GM18907 (cell line): Measurements from ENCODE around the gene PLEKHA4.
A peak's percentile ranks its signal among the peaks of the same experiment; 100 is the strongest.
"Not testable (repeated sequence)": the region's sequence is repeated elsewhere in the genome, so short reads cannot be mapped to it uniquely, and the experiment has no call there.

Source experiments
- ATAC-seq: cut with Tn5 transposase; IDR thresholded peaks from one replicate; pipeline ENCODE4 v1.9.1; 2021; ENCODE audit warnings: mild to moderate bottlenecking, moderate library complexity; ENCODE audit not compliant: unreplicated experiment

Gene PLEKHA4

DNA sequence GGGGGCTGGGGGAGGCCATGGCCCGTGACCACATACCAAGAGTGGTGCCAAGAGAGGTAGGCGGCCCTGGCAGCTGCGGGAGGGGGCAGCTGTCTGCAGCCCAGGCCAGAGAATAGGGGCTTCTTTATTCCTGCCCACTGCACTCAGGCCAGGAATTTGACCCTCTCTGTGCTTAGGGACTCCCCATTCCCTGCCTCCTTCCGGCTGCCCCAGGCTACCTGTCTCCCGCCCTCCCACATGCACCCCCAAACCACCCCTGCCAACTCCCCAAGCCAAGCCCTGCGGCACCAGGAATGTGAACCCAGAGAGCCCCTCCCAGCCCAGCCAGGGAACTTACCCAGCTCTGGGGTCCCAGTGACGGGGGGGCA is 687 bp downstream of the PLEKHA4 start:
- no peak for ATAC-seq

DNA sequence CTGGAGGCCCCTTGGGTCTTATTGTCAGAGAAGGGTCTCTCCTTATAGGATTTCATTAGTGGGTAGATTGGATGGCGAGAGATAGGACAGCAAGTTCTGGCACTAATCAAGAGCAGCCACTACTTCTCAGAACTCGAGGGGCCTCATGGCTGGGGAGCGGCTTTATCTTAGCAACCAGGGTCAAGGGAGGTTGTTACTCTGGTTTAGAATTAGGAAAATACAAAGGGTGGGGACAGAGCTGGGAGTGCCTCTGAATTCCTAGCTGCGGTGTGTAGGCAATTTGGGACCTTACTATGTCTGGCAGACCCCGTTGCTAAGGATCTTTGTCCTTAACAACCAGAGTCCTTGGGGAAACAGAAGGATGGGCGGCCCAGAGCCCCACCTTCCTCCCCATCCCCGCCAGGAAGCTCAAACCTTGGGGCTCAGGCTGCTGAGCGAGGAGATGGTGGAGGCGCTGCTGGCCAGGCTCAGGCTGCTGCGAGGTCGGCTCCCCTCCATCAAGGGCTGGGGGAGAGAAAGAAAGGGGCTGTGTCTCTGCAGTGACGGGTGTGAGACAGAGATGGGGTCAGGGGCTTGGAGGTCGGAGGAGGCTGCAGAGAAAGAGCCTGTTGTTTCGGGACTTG is 1.2 kb downstream of the PLEKHA4 start:
- ATAC-seq = no peak

DNA sequence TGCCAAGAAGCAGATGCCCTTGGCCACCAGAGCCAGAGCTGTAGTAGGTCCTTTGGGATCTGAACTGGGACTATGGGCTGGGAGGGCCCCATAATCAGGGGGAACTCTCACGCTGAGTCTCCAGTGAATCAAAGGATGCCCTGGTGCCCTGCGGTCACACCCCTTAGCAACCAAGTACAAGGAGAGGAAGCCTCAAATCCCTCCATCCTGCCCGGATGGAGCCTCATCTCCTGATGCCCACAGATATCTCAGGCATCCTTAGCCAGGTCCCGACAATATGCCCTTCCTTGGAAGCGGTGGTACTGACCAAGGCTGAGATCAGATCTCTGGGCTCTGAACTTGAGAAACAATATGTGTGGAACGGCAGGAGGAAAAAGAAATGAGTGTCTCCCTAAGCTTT is 1.7 kb downstream of the PLEKHA4 start:
- no peak for ATAC-seq

DNA sequence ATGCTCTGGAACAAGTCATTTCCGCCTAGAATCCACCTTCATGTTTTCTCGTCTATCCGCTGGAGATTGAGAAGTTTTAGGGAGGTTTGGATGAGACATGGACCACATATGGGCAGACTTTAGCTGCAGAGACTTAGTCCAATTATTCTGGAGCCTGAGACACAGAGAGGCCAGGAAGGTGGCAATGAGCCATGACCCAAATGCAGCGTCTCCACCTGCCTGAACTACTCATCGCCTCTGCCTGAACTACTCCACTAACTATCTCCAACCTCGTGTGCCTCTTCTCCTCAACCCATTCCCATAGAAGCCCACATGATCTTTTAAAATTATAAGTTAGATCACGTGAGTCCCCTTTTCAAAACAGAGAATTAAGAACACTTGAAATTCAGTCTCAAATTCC is 5.6 kb downstream of the PLEKHA4 start:
- ATAC-seq = no peak

DNA sequence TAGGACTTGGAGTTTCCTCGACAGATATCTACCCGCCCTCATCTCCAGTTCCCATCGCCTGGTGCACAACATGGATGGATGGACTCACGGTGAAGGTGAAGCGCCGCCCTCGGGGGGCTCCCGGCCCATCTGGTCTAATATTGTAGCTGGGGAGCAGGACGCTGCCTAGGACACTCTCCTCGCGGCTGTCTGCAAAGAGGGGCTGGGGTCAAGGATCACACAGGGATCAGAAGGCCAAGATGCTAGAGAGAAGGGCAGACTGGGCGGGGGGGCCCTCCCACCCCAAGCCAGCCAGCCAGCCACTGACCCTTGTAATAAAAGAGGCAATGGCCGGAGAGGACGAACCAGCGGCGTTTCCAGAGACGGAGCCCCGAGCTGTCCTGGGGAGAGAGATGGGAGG is 7.1 kb downstream of the PLEKHA4 start:
- no peak for ATAC-seq

DNA sequence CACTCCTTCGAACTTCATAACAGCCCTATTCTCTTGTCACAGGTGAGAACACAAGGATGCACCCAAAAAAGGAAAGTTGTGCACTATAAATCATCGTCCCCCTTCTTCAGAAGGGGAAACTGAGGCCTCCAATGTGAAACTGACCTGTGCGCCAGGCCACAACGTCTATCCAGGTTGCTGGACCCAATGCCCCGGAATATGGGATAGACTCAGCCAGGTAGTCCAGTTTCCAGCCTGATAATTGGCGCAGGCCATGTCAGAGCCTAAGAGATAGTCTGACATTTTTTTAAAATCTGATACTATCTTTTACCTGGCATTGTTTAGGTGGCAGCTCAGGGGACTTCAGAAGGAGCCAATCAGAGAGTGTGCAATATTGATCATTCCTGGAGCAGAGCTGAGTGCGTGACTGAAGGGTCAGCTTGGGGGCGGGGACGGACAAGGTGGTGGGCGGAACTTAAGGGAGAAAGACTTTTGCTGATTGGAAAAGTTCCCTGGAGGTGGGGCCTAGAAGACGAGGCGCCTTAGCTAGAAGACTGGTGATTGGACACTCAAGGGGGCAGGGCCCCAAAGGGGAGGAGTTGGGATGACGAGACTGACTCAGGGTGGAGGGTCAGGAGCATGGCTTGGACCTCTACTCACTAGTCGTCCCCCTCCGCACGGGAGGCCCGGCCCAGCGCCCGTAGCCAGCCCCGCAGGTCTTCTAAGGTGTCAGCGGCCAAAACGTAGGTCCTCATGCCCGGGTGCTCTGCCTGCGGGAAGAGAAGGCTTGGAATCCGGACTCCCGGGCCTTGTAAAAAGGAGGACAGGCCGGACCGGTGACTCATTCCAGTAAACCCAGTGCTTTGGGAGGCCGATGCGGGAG is 8.5 kb downstream of the PLEKHA4 start:
- ATAC-seq = no peak

DNA sequence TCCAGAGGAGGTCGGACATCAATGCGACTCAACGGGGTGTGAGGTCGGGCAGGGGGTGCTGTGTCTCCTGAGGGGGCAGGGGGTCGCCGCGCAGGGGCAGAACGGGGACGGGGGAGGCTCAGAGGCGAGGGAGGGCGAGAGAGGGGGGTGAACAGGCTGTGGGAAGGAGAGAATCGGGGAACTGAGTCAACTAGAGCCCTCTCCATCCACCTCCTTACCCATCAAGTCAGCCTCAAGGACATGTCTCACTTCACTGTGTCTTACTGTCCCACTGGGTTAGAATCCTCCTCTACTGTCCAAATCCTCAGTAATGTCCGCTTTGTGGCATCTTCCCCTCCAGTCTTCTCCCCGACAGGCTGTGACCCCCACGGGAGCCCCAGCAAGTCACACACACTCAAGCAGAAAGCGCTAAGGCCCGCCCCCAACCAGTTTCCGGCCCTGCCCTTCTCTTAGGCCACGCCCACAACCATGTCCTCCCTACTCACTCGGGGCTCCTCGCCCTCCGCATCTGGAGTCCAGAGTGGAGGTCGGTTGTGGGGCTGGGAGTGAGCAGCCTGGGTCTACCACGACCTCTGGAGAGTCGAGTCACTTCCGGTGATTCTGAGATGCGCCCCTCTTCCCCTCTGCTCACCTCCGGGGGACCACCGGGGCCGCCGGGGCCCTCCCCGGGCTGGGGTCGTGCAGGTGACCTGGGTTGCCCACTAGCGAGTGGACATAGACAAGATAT is 9.3 kb downstream of the PLEKHA4 start:
- no peak for ATAC-seq

DNA sequence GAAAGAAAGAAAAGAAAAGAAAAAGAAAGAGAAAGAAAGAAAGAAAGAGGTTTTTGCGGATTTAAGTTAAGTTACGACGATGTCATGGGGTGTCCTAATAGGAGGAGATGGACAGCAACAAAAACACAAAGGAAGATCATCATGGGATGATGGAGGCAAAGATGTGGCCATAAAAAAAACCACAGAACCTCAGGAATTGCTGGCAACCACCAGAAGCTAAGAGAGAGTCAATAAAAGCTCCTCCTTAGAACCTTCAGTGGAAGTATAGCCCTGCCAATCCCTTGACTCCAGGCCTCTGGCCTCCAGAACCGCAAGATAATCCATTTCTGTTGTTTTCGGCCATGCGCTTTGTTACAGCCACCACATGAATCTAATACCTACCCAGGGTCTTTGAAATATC is 11.5 kb downstream of the PLEKHA4 start:
- ATAC-seq = no peak

DNA sequence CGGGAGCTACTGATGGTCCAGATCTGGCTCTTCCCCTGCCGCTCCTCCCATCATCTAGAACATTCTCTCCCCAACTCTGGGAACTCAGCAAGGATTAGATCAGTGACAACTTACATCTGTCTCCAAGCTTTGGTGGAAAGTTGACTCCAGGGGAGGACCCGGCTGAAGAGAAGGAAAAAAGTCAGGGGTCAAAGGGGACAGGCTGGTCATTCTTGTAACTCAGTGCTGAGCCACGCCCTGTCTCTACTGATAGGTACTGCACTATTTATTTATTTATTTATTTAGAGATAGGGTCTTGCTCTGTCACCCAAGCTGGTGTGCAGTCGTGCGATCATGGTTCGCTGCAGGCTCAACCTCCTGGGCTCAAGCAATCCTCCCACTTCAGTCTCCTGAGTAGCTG is 14.3 kb downstream of the PLEKHA4 start:
- no peak for ATAC-seq

DNA sequence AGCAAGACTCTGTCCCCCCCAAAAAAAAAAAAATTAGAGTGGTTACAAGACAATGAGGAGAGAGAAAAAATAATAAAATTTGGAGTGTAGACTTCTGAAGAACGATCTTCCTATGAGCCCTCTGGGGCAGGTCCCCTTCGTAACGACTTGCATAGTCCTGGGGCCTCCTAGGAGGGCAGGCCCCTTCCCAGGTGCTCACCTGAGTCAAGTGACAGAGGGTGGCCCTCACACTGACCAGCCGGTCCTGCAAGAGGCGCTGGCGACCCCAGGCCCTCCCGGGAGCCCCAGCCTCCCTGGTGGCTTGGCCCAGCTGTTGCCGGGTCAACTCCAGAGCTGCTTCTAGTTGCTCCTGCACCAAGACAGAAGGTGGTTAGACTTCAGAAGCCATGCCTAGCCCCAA is 14.9 kb downstream of the PLEKHA4 start:
- ATAC-seq = no peak

DNA sequence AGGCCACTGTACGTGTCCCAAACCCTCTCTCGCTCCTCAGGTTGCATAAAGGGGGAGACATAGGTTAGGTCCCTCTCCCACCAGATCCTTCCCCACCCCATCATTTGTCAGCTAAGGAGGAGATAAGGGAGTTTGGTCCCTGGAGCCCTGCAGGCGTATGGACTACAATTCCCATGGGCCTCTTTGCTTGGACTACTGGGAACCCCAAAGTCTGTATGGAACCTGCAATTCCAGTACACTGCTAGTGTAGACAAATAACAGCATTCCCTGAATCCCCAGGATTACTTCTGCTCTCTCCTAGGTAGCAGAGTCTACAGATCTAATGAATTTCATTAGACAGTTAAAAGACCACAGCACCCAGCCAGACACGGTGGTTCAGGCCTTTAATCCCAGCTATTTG is 16.1 kb downstream of the PLEKHA4 start:
- ATAC-seq = no peak

DNA sequence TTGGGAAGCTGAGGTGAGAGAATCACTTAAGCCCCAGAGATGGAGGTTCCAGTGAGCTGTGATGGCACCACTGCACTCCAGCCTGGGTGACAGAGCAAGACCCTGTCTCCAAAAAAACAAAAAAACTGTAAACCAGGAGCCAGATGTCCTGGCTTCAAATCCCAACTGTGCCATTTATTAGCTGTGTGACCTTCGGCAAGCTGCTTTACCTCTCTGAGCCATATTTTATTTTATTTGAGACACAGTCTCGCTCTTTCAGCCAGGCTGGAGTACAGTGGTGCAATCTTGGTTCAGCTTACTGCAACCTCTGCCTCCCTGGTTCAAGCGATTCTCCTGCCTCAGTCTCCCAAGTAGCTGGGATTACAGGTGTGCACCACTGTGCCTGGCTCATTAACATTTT is 21.8 kb downstream of the PLEKHA4 start:
- not testable (repeated sequence) for ATAC-seq

DNA sequence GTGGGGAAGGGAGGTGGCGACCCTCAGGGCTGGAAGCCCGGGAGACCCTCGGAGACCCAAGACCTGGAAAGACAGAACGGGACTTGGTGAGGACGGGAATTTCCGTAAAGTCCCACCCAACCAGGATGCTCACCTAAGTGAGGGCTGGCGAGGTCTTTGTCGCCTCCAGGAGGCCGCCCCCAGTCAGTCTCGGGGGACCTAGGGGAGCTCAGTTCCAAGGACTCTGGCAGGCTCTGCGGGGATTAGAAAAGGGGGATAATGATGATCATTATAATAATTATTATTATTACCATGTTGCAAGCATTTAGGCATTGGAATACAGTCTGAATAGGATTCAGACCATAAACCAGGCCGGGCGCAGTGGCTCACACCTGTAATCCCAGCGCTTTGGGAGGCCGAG is 23.0 kb downstream of the PLEKHA4 start:
- ATAC-seq = no peak

DNA sequence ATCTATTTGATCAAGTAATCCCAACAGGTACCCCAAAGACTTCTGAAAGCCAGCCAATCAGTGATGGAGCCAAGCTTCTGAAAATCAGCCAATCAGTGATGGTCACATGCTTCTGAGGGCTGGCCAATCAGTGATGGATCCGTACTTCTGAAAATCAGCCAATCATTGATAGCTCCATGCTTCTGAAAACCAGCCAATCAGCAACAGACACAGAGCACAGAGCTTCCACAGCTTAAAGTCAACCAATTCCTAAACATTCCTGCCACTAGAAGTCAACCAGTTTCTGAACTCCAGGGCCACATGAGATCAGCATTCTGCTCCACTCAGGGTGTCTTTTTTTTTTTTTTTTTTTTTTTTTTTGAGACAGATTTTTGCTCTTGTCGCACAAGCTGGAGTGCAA is 23.9 kb downstream of the PLEKHA4 start:
- no peak for ATAC-seq

DNA sequence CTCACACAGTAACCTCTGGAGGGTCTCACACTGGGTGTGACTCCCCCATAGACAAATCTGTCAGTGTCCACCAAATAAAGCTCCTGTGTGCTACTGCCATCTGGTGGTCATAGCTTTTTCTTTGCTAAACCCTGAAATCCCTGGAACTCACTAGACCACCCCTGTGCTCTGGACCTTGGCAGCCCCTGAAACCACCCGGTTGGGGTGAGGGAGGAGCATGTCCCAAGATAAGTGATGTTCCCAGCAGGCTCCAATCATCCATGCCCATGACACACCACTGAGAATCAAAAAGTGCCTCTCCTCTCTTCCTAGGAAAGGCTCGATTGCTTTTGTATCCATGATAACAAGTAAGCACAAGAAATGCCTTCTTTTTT is 25.6 kb downstream of the PLEKHA4 start:
- no peak for ATAC-seq

DNA sequence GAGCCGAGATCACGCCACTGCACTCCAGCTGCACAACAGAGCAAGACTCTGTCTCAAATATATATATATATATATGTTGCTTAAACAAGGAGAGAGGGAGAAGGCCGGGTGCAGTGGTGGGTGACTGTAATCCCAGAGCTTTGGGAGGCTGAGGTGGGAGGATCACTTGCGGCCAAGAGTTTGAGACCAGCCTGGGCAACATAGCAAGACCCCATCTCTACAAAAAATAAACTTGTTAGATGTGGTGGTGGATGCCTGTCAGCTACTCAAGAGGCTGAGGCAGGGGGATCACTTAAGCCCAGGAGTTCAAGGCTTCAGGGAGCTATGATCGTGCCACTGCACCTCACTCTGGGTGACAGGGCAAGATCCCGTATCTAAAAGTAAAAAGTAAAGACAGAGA is 26.8 kb downstream of the PLEKHA4 start:
- ATAC-seq = no peak

DNA sequence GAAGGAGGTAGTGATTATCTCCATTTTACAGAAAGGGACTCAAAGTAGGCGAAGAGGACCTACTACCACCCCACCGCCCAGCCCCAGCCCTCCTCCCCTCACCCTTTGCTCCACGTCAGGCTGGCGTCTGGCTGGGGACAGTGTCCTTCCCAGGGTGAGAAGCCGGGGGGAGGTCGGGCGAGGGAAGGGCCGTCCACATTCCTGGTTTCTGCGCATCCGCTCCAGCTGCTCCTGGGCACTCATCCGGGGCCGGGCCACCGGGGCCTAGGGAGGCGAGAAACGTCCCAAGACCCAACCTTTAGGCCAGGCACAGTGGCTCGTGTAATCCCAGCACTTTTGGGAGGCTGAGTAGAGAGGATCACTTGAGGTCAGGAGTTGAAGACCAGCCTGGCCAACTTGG is 27.4 kb downstream of the PLEKHA4 start:
- no peak for ATAC-seq

DNA sequence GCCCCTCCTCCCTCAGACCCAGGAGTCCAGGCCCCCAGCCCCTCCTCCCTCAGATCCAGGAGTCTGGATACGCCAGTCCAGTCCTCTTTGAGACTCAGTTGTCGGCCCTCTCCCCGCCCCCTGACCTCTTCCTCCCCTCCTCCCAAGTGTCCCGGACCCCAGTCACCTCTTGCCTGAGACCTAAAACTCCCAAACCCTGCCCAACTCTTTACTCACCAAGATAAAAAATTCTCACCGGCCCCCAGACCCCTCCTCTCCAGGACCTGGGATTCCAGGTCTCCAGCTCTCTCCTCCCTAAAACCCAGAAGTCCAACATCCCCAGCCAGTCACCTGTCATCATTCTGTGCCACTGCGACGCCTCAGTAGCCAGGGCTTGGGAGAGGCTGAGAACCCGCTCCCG is 30.7 kb downstream of the PLEKHA4 start:
- ATAC-seq = no peak

DNA sequence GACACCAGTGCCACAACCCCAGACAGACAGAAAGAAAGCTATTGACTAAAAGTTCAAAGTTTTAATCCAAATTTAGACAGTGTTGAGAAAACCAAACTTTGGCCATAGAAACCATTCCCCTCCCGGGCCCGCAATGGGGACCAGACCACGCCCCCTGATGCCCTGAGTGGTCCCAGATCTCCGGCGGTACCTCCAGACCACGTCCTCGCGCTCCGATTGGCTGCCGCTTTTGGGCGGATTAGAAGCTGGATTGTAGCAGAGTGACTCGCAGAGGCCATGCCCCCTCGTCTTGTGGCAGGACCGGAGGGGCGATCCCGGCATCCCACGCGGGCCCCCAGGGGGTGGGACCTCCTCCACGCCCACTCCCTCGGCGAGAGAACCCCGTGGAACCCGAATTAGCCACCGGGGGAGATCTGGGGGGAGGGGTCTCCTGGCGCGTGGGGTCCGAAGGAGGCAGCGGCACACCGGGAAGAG is 31.3 kb downstream of the PLEKHA4 start:
- peak; percentile 61 for ATAC-seq

DNA sequence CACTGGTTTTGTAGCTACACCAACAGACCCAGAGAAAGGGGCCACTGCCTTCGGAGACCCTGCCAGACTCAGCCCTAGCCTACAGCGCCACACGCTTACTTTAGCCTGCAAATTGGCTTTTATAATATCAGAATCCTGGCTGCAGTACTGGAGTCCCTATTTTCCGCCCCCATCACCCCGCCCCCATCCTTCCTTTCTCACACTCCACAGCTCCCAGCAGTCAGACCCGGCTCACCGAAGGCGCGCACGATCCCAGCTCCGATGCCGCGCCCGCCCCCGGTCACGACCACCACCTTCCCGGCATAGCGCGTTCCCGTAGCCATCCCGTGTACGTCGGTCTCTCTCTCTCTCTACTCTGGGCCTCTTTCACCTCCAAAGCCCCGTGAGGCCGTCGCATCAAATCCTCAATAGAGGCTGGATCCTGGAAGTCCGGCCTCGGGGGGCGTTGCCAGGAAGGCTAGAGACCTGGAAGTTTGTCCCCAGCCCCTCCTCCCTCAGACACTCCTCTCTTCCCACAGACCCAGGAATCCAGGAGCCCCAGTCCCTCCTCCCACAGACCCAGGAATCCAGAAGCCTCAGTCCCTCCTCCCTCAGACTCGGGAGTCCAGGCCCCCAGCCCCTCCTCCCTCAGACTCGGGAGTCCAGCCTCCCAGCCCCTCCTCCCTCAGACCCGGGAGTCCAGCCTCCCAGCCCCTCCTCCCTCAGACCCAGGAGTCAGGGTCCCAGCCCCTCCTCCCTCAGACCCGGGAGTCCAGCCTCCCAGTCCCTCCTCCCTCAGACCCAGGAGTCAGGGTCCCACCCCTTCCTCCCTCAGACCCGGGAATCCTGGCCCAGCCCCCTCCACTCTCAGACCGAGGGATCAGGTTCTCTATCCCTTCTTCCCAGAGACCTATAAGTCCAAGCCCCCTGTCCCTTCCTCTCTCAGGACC is 32.1 kb downstream of the PLEKHA4 start, which contains the start of gene HSD17B14:
Gene HSD17B14, minus strand, starts transcription at position 403 of the 929 bp plus-strand sequence. Its CDS starts 80 bp downstream, at position 323.
- peak; percentile 21 for ATAC-seq

DNA sequence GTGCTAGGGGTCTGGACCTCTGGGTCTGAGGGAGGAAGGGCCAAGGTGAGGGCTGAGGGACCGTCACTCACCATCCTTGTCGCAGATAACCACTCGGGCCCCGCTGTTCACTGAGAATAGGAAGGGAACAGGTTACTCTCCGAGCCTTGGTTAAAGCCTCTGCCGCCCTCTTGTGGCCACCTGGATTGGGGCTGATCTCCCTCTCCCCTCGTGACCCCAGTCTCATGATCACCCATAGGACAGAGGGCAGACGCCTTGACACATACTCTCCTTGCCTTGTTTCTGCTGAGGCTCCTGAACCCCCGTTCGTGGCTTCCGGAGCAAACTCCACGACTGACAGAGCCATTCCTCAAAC is 32.7 kb downstream of the PLEKHA4 start:
- ATAC-seq = peak; percentile 74
